Measurements from ENCODE around the gene SERINC5.
A peak's percentile ranks its signal among the peaks of the same experiment; 100 is the strongest.

Gene SERINC5

GRCh38 chr5:80071510-80072021 lies 184.3 kb downstream of the SERINC5 start:
- TF ChIP-seq CTCF (conservative IDR thresholded peaks at IDR 0.05; ENCODE audit: low read length), result no peak
- no peak for TF ChIP-seq EZH2phosphoT487 (IDR thresholded peaks at IDR 0.05; ENCODE audit: borderline replicate concordance)
- no peaks in the 10 kb centered on the region for H3K9me2 ChIP-seq (replicated peaks; ENCODE audit: low read depth, low read length)
- no peak overlapping the region for H3K4me2 ChIP-seq (ENCODE audit: low read depth, low read length, poor library complexity, severe bottlenecking)
- no peaks in the 10 kb centered on the region for H3K79me2 ChIP-seq (ENCODE audit: insufficient read depth, low read length)
- H3K9me3 ChIP-seq (ENCODE audit: insufficient read depth, low read depth, low read length), result no peaks in the 10 kb centered on the region
- no peaks in the 10 kb centered on the region for H3K27me3 ChIP-seq (ENCODE audit: insufficient read depth, low read length, poor library complexity, severe bottlenecking)
- no peaks in the 10 kb centered on the region for H3F3A ChIP-seq (ENCODE audit: low read depth)
- no peaks in the 10 kb centered on the region for H3K36me3 ChIP-seq (ENCODE audit: insufficient read depth, low read length)
- H3K4me1 ChIP-seq (ENCODE audit: insufficient read depth, low read length, poor library complexity, severe bottlenecking), result peaks cover 46% of the 10 kb centered on the region
- H4K20me1 ChIP-seq (ENCODE audit: insufficient read depth, low read length, poor library complexity, severe bottlenecking), result no peaks in the 10 kb centered on the region
- H3K4me3 ChIP-seq (ENCODE audit: low read length, poor library complexity, severe bottlenecking), result no peak overlapping the region
- no peak overlapping the region for H2AFZ ChIP-seq (ENCODE audit: low read length)
- H3K9ac ChIP-seq (ENCODE audit: low read depth, low read length, poor library complexity, severe bottlenecking), result no peak overlapping the region

DNA sequence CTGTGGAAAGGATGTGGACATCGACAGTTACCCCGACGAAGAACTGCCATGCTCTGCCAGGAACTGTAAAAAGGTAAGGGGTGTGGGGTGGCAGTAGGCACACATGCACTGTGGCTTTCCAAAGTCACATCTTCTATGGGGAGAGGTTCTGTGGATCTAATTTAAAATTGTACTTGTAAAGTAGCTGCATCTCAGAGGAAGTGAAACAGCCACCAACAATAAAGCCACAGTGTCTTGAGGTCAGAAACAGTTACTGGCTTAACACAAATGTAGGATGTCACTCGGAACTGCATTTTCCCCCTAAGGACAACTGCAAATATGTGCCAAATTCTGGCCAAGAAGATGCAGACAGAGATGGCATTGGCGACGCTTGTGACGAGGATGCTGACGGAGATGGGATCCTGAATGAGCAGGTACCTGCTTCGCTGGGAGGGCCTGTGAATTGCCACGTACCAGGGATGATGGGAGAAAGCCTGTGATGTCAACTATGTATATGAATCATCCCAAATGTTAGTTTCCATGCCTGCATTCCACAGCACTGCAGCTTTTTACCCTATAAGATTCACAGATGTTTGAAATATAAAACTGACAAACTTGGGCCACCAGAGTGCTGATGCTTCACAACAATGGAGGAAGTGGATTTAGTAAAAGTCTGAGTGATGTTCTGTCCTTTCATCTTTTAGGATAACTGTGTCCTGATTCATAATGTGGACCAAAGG lies 185.4 kb downstream of the SERINC5 start:
- peak overlapping the region; percentile 46 for H3K4me3 ChIP-seq (ENCODE audit: low read length, poor library complexity, severe bottlenecking)
- H3K4me1 ChIP-seq (ENCODE audit: insufficient read depth, low read length, poor library complexity, severe bottlenecking), result peaks cover 42% of the 10 kb centered on the region
- H3K79me2 ChIP-seq (ENCODE audit: insufficient read depth, low read length), result no peaks in the 10 kb centered on the region
- no peaks in the 10 kb centered on the region for H3K9me3 ChIP-seq (ENCODE audit: insufficient read depth, low read depth, low read length)
- H3K9ac ChIP-seq (ENCODE audit: low read depth, low read length, poor library complexity, severe bottlenecking), result peak overlapping the region; percentile 57
- no peak for TF ChIP-seq EZH2phosphoT487 (IDR thresholded peaks at IDR 0.05; ENCODE audit: borderline replicate concordance)
- no peak for TF ChIP-seq CTCF (conservative IDR thresholded peaks at IDR 0.05; ENCODE audit: low read length)
- H3F3A ChIP-seq (ENCODE audit: low read depth), result no peaks in the 10 kb centered on the region
- no peaks in the 10 kb centered on the region for H3K36me3 ChIP-seq (ENCODE audit: insufficient read depth, low read length)
- H3K27me3 ChIP-seq (ENCODE audit: insufficient read depth, low read length, poor library complexity, severe bottlenecking), result no peaks in the 10 kb centered on the region
- H2AFZ ChIP-seq (ENCODE audit: low read length), result peak overlapping the region; percentile 65
- H3K4me2 ChIP-seq (ENCODE audit: low read depth, low read length, poor library complexity, severe bottlenecking), result peak overlapping the region; percentile 69
- H4K20me1 ChIP-seq (ENCODE audit: insufficient read depth, low read length, poor library complexity, severe bottlenecking), result no peaks in the 10 kb centered on the region
- H3K9me2 ChIP-seq (replicated peaks; ENCODE audit: low read depth, low read length), result no peaks in the 10 kb centered on the region

GRCh38 chr5:80069918-80070318 lies 185.9 kb downstream of the SERINC5 start:
- Histone ChIP-seq H3K4me1 (ENCODE audit: insufficient read depth, low read length, poor library complexity, severe bottlenecking) (peaks cover 42% of the 10 kb centered on the region), H3K9me2 (replicated peaks; ENCODE audit: low read depth, low read length) (no peaks in the 10 kb centered on the region), H3K27me3 (ENCODE audit: insufficient read depth, low read length, poor library complexity, severe bottlenecking) (no peaks in the 10 kb centered on the region), H3K4me3 (ENCODE audit: low read length, poor library complexity, severe bottlenecking) (peak overlapping the region; percentile 46), H4K20me1 (ENCODE audit: insufficient read depth, low read length, poor library complexity, severe bottlenecking) (no peaks in the 10 kb centered on the region), H3K9me3 (ENCODE audit: insufficient read depth, low read depth, low read length) (no peaks in the 10 kb centered on the region), H3K4me2 (ENCODE audit: low read depth, low read length, poor library complexity, severe bottlenecking) (peak overlapping the region; percentile 69), H2AFZ (ENCODE audit: low read length) (peak overlapping the region; percentile 65), H3K79me2 (ENCODE audit: insufficient read depth, low read length) (no peaks in the 10 kb centered on the region), H3K9ac (ENCODE audit: low read depth, low read length, poor library complexity, severe bottlenecking) (peak overlapping the region; percentile 57), H3K36me3 (ENCODE audit: insufficient read depth, low read length) (no peaks in the 10 kb centered on the region), H3F3A (ENCODE audit: low read depth) (no peaks in the 10 kb centered on the region)
- TF ChIP-seq EZH2phosphoT487 (IDR thresholded peaks at IDR 0.05; ENCODE audit: borderline replicate concordance) (no peak), CTCF (conservative IDR thresholded peaks at IDR 0.05; ENCODE audit: low read length) (no peak)
